ENCODE data around the gene TMEM207. TPM values are rescaled to one million over a fixed set of nuclear protein-coding genes. Genes with fewer than 3 reads are reported as not detected.

TMEM207 gene
- total and polyA plus RNA-seq, 2 of the 8 experiments (the other 6 are each of a cell fraction or from before 2014, with no cell fraction given): not detected

GRCh38 chr3:190425833-190426232 is 23.9 kb downstream of the TMEM207 start:
- no peak for DNase-seq (ENCODE audit: low read depth in 1 of 2, low spot score in 2 of 2)
- CTCF ChIA-PET (ENCODE audit: partially characterized antibody): interaction anchor here (0.5 to 4.3 kb wide), 14 partner anchors 9 to 465 kb away, joined by 3 to 22 read pairs (median 4); no protein-coding TSS in a partner anchor
- no peak overlapping the region for H2BK120ac ChIP-seq (replicated peaks; ENCODE audit: low read depth, low read length)
- H2BK12ac ChIP-seq (ENCODE audit: low read depth, low read length): no peak overlapping the region
- no peak overlapping the region for H4K5ac ChIP-seq (ENCODE audit: insufficient read length, low read depth, low read length)
- no peak overlapping the region for H4K8ac ChIP-seq (ENCODE audit: extremely low read depth, insufficient read depth, low read length)
- H3K4ac ChIP-seq (replicated peaks; ENCODE audit: insufficient read length, low read depth, low read length): no peak overlapping the region
- no peaks in the 10 kb centered on the region for H3K36me3 ChIP-seq (ENCODE audit: control insufficient read depth in 2 of 4, insufficient read depth in 4 of 4, low read length in 3 of 4)
- no peaks in the 10 kb centered on the region for H4K20me1 ChIP-seq (replicated peaks in 1 of 2; ENCODE audit: control insufficient read depth in 1 of 2, insufficient read depth in 2 of 2, low read length in 2 of 2)
- no peak overlapping the region for H3K4me2 ChIP-seq (ENCODE audit: insufficient read depth in 1 of 2, low read depth in 2 of 2, low read length in 2 of 2)
- no peak overlapping the region for H2BK20ac ChIP-seq (ENCODE audit: low read length)
- no peak overlapping the region for H2AK5ac ChIP-seq (ENCODE audit: low read depth, low read length)
- no peak overlapping the region for H3K14ac ChIP-seq (ENCODE audit: insufficient read length)
- no peak overlapping the region for H3K23ac ChIP-seq (ENCODE audit: insufficient read length)
- FAIRE-seq: no peak
- H3K4me1 ChIP-seq (replicated peaks in 1 of 4; ENCODE audit: control insufficient read depth in 3 of 4, insufficient read depth in 4 of 4, low read length in 3 of 4): no peaks in the 10 kb centered on the region
- POLR2A ChIA-PET (ENCODE audit: partially characterized antibody): no interaction called here
- H3K9me3 ChIP-seq (ENCODE audit: insufficient read depth in 2 of 2, low read depth in 1 of 2, low read length in 1 of 2): no peaks in the 10 kb centered on the region
- H3K56ac ChIP-seq (replicated peaks; ENCODE audit: insufficient read length, low read depth, low read length): no peak overlapping the region
- H3K9ac ChIP-seq (replicated peaks in 1 of 4; ENCODE audit: extremely low read depth in 1 of 4, low read depth in 3 of 4, low read length in 3 of 4): no peak overlapping the region
- WGBS, 2 experiments (ENCODE audit: extremely low coverage in 1 of 2, insufficient coverage in 1 of 2, insufficient read length in 1 of 2, insufficient replicate concordance in 2 of 2, low coverage in 1 of 2, low lambda C conversion rate in 2 of 2, missing lambda C conversion rate in 1 of 2): 91% methylated on average over 1 of the region's 1 CpG; no CpG with 5 or more reads in 1 of the 2 experiments
- no peaks in the 10 kb centered on the region for H3K79me2 ChIP-seq (ENCODE audit: control insufficient read depth in 1 of 2, insufficient read depth in 2 of 2, low read length in 2 of 2)
- H3K4me3 ChIP-seq (ENCODE audit: extremely low read depth in 1 of 4, insufficient read depth in 2 of 4, low read depth in 3 of 4, low read length in 4 of 4): no peak overlapping the region
- H3K79me1 ChIP-seq (ENCODE audit: low read depth, low read length): no peaks in the 10 kb centered on the region
- no peak overlapping the region for H2BK5ac ChIP-seq (ENCODE audit: low read depth, low read length)
- no peaks in the 10 kb centered on the region for H3K23me2 ChIP-seq (ENCODE audit: low read depth, low read length)
- no peak overlapping the region for H3K27ac ChIP-seq (ENCODE audit: low read depth, low read length)
- no peak overlapping the region for H4K91ac ChIP-seq (replicated peaks; ENCODE audit: insufficient read length, low read length)
- no peaks in the 10 kb centered on the region for H3K27me3 ChIP-seq (replicated peaks in 1 of 4; ENCODE audit: control insufficient read depth in 3 of 4, extremely low read depth in 1 of 4, insufficient read depth in 3 of 4, low read length in 3 of 4)
- no peak overlapping the region for H3K18ac ChIP-seq (ENCODE audit: extremely low read depth, low read length)
- TF ChIP-seq NANOG (IDR thresholded peaks at IDR 0.05; ENCODE audit: insufficient read depth, low read depth, low read length, poor library complexity, severe bottlenecking): no peak
- no peak for TF ChIP-seq SP2 (IDR thresholded peaks at IDR 0.05; ENCODE audit: low read length)
- no peak for TF ChIP-seq HDAC2 (IDR thresholded peaks at IDR 0.05; ENCODE audit: borderline replicate concordance in 1 of 2, low read depth in 2 of 2, low read length in 2 of 2)
- TF ChIP-seq GABPA (IDR thresholded peaks at IDR 0.05; ENCODE audit: borderline replicate concordance, insufficient read depth, low read length): no peak
- no peak for TF ChIP-seq USF2 (IDR thresholded peaks at IDR 0.05; ENCODE audit: low read length)
- no peak for TF ChIP-seq TAF7 (optimal IDR thresholded peaks at IDR 0.05; ENCODE audit: borderline replicate concordance, low read depth, low read length)
- TF ChIP-seq POLR2AphosphoS5 (IDR thresholded peaks at IDR 0.05; ENCODE audit: low read depth, low read length): no peak
- TF ChIP-seq MAX (IDR thresholded peaks at IDR 0.05): no peak
- TF ChIP-seq POLR2A (IDR thresholded peaks at IDR 0.05; ENCODE audit: control extremely low read depth in 1 of 2, low read depth in 2 of 2, low read length in 2 of 2): no peak
- TF ChIP-seq TBP (IDR thresholded peaks at IDR 0.05; ENCODE audit: low read depth, low read length): no peak
- TF ChIP-seq RFX5 (IDR thresholded peaks at IDR 0.05; ENCODE audit: borderline replicate concordance, low read depth, low read length): no peak
- TF ChIP-seq CEBPB (IDR thresholded peaks at IDR 0.05; ENCODE audit: low read depth, low read length): no peak
- no peak for TF ChIP-seq KDM5A (IDR thresholded peaks at IDR 0.05; ENCODE audit: low read length)
- no peak overlapping the region for H2AFZ ChIP-seq (ENCODE audit: low read length)
- no peak overlapping the region for H2BK15ac ChIP-seq (ENCODE audit: low read length)

All from H1 (cell line).